Measurements from ENCODE around the gene BTNL9. TPM values are rescaled to one million over a fixed set of nuclear protein-coding genes. Genes with fewer than 3 reads are reported as not detected.

Gene BTNL9
- 0.88 and 0.96 TPM in 2 replicates for total RNA-seq (2021)
- long read RNA-seq, partial matches to known transcripts: 1 of 3 reads
- long read RNA-seq, other reads (novel, unspliced or antisense): 2 of 3 reads

DNA sequence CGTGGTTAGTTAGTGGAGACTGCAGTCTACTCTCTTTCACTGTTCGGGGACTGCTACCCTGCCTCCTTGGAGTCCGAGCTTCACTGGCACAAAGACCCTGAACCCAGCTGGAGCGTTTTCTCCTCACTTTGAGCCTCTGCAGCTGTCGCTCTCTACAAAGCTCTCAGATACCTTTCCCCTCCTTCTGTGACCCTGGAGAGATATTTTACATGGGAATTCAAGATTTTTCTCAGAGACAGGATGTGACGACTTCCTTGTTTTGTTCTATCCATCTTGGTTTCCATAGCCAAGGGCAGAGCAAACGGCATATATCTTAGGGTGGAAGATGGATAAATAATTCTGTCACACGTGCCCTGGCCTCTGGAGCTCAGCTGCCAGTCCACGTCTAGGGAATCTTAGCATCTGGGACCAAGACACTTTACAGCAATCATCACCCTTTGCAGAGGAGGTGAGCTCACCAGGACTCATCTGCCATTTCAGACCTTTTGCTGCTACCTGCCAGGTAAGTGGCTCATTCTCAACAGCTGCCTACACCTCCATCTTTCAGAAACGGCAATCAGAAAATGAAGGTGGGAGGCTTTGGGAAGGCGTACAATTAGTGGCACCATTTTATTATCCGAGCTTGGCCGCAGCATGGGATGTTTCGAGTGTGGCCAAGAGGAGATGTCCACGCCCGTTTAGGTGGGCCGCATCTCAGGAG, at the start of gene BTNL9:
Gene BTNL9 (plus strand): TSS at position 336 of the 700 bp plus-strand sequence. CDS start 5,224 bp downstream, outside the sequence.
- no peak within 1 kb of the TSS for H3K18ac ChIP-seq (ENCODE audit: insufficient read length, low read depth, low read length)
- H2BK15ac ChIP-seq (ENCODE audit: low read depth, low read length): no peak within 1 kb of the TSS
- H3K27ac ChIP-seq (ENCODE audit: insufficient read length, low read depth, low read length): no peak within 1 kb of the TSS
- H3K9ac ChIP-seq (ENCODE audit: extremely low read depth, insufficient read length, low read length): no peak within 1 kb of the TSS
- WGBS (ENCODE audit: extremely low coverage, insufficient read length, low lambda C conversion rate): no CpG with 5 or more reads among the region's 17 CpGs
- no peak within 1 kb of the TSS for H2AK5ac ChIP-seq (ENCODE audit: insufficient read length, low read length)
- no peaks in the 10 kb centered on the region for H4K20me1 ChIP-seq (ENCODE audit: control insufficient read depth, insufficient read depth, insufficient read length)
- no peak within 1 kb of the TSS; the same call in 1 of the 2 replicates for H3K14ac ChIP-seq (ENCODE audit: insufficient read depth, low read length)
- H4K8ac ChIP-seq (replicated peaks; ENCODE audit: insufficient read length, low read depth, low read length): no peak within 1 kb of the TSS
- H3K79me2 ChIP-seq (ENCODE audit: insufficient read depth, low read length): no peaks in the 10 kb centered on the region
- peaks cover 8 to 22% of the 10 kb centered on the region in 2 experiments for H3K4me1 Mint-ChIP-seq
- TF ChIP-seq, protein P1, sequence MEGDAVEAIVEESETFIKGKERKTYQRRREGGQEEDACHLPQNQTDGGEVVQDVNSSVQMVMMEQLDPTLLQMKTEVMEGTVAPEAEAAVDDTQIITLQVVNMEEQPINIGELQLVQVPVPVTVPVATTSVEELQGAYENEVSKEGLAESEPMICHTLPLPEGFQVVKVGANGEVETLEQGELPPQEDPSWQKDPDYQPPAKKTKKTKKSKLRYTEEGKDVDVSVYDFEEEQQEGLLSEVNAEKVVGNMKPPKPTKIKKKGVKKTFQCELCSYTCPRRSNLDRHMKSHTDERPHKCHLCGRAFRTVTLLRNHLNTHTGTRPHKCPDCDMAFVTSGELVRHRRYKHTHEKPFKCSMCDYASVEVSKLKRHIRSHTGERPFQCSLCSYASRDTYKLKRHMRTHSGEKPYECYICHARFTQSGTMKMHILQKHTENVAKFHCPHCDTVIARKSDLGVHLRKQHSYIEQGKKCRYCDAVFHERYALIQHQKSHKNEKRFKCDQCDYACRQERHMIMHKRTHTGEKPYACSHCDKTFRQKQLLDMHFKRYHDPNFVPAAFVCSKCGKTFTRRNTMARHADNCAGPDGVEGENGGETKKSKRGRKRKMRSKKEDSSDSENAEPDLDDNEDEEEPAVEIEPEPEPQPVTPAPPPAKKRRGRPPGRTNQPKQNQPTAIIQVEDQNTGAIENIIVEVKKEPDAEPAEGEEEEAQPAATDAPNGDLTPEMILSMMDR (conservative IDR thresholded peaks at IDR 0.05): no peak
- no peak within 1 kb of the TSS for H3T11ph ChIP-seq (ENCODE audit: low read length)
- no peaks in the 10 kb centered on the region for H3K4me1 ChIP-seq (ENCODE audit: insufficient read depth, low read length)
- H4K5ac ChIP-seq (ENCODE audit: insufficient read length, low read depth, low read length): no peak within 1 kb of the TSS
- no peaks in the 10 kb centered on the region for H3K9me3 ChIP-seq (ENCODE audit: control insufficient read depth, low read depth, low read length)
- peaks cover 39% of the 10 kb centered on the region for H3K27me3 Mint-ChIP-seq (ENCODE audit: low read depth)
- H2BK20ac ChIP-seq (ENCODE audit: low read depth, low read length, poor library complexity, severe bottlenecking): no peak within 1 kb of the TSS
- H3K4ac ChIP-seq (ENCODE audit: low read depth, low read length): no peak within 1 kb of the TSS
- no peak within 1 kb of the TSS for H4K91ac ChIP-seq (ENCODE audit: insufficient read length, low read depth, low read length)
- no peak within 1 kb of the TSS for H3K27ac Mint-ChIP-seq
- H2BK120ac ChIP-seq (ENCODE audit: low read depth, low read length, poor library complexity, severe bottlenecking): no peak within 1 kb of the TSS
- no peak within 1 kb of the TSS for H3K23ac ChIP-seq (ENCODE audit: insufficient read length, low read depth, low read length)
- DNase-seq: no peak
- no peak within 1 kb of the TSS for H2BK12ac ChIP-seq (ENCODE audit: insufficient read length, low read depth, low read length)
- no peak within 1 kb of the TSS for H3K4me2 ChIP-seq (ENCODE audit: insufficient read depth, insufficient read length, low read length)
- no peak within 1 kb of the TSS for H3K4me3 Mint-ChIP-seq
- H2BK5ac ChIP-seq (ENCODE audit: insufficient read length, low read length): no peak within 1 kb of the TSS
- no peak within 1 kb of the TSS for H2AFZ ChIP-seq (ENCODE audit: low read length)
- H3K56ac ChIP-seq (ENCODE audit: insufficient read length, low read depth, low read length): no peak within 1 kb of the TSS
- no peaks in the 10 kb centered on the region for H3K79me1 ChIP-seq (ENCODE audit: insufficient read depth, low read depth, low read length, poor library complexity, severe bottlenecking)
- no peaks in the 10 kb centered on the region; a peak in 1 of 5 replicates for H3K9me3 Mint-ChIP-seq
- H3K27me3 ChIP-seq (ENCODE audit: insufficient read depth, low read length): no peaks in the 10 kb centered on the region; the same call in 1 of the 2 replicates
- no peaks in the 10 kb centered on the region for H3K36me3 Mint-ChIP-seq (ENCODE audit: insufficient read depth in 1 of 3, low read depth in 3 of 3)
- no peaks in the 10 kb centered on the region for H3K23me2 ChIP-seq (ENCODE audit: insufficient read length, low read depth, low read length, poor library complexity, severe bottlenecking)
